GM18907 (cell line): ENCODE results near the gene ABCF3.

Experiments
- ATAC-seq: cut with Tn5 transposase; IDR thresholded peaks from one replicate; pipeline ENCODE4 v1.9.1; 2021; ENCODE audit warnings: mild to moderate bottlenecking, moderate library complexity; ENCODE audit not compliant: unreplicated experiment

The ABCF3 gene

GRCh38 chr3:184230081-184230602 is 44.1 kb downstream of the ABCF3 start:
- ATAC-seq = no peak

GRCh38 chr3:184230603-184231528 is 44.9 kb downstream of the ABCF3 start:
- ATAC-seq = no peak

GRCh38 chr3:184231671-184232070 is 45.7 kb downstream of the ABCF3 start:
- ATAC-seq = no peak

GRCh38 chr3:184233127-184233843 is 47.3 kb downstream of the ABCF3 start:
- no peak for ATAC-seq

- ATAC-seq = no peak
Observed at GRCh38 chr3:184234224-184234623, 48.2 kb downstream of the ABCF3 start.

GRCh38 chr3:184234671-184235380 is 48.8 kb downstream of the ABCF3 start:
- ATAC-seq = no peak

GRCh38 chr3:184235381-184236032 is 49.5 kb downstream of the ABCF3 start:
- no peak for ATAC-seq

GRCh38 chr3:184236033-184236410 is 50.0 kb downstream of the ABCF3 start:
- ATAC-seq = no peak

GRCh38 chr3:184236636-184237035 is 50.6 kb downstream of the ABCF3 start:
- ATAC-seq = no peak

GRCh38 chr3:184237211-184237610 is 51.2 kb downstream of the ABCF3 start:
- no peak for ATAC-seq

GRCh38 chr3:184237807-184238206 is 51.8 kb downstream of the ABCF3 start:
- no peak for ATAC-seq

- ATAC-seq = no peak
Observed at GRCh38 chr3:184238246-184238818, 52.3 kb downstream of the ABCF3 start.

- ATAC-seq = no peak
Observed at GRCh38 chr3:184239221-184239620, 53.2 kb downstream of the ABCF3 start.

GRCh38 chr3:184239708-184240107 is 53.7 kb downstream of the ABCF3 start:
- no peak for ATAC-seq

GRCh38 chr3:184240384-184241140 is 54.6 kb downstream of the ABCF3 start:
- ATAC-seq = no peak

- no peak for ATAC-seq
Observed at GRCh38 chr3:184241141-184241446, 55.1 kb downstream of the ABCF3 start.

- no peak for ATAC-seq
Observed at GRCh38 chr3:184241447-184242296, 55.7 kb downstream of the ABCF3 start.

GRCh38 chr3:184242297-184242685 is 56.3 kb downstream of the ABCF3 start:
- ATAC-seq = no peak
